DMS153 treated with DMSO at 0.1 percent for 48 hours (cell line): ENCODE data around the gene TEX14.
"Not testable (repeated sequence)": the region's sequence is repeated elsewhere in the genome, so short reads cannot be mapped to it uniquely, and the experiment has no call there.

ENCODE experiments used
- DNase-seq: peaks from one replicate; lab custom pipeline; 2025; ENCODE audit not compliant: unreplicated experiment; lab: John Stamatoyannopoulos, UW

TEX14 gene

DNA sequence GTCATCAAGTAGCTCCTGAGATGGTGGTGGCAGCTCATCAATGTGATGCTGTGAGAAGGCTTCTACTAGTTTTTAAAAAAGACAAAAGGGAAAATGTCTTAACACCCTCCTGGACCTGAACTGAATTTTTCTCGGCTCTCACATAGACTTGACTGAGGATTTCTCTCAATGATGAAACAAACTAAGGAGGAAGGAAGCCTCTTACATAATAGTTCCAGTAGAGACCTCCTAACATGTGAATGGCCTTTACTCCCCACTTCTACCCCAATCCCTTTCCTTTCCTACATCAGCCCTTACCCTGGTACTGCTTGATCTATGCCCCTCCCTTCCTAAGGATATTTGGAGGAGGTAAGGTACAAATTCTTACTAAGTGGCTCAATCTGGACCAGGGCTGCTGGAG lies 122.6 kb downstream of the TEX14 start:
- DNase-seq, result no peak

DNA sequence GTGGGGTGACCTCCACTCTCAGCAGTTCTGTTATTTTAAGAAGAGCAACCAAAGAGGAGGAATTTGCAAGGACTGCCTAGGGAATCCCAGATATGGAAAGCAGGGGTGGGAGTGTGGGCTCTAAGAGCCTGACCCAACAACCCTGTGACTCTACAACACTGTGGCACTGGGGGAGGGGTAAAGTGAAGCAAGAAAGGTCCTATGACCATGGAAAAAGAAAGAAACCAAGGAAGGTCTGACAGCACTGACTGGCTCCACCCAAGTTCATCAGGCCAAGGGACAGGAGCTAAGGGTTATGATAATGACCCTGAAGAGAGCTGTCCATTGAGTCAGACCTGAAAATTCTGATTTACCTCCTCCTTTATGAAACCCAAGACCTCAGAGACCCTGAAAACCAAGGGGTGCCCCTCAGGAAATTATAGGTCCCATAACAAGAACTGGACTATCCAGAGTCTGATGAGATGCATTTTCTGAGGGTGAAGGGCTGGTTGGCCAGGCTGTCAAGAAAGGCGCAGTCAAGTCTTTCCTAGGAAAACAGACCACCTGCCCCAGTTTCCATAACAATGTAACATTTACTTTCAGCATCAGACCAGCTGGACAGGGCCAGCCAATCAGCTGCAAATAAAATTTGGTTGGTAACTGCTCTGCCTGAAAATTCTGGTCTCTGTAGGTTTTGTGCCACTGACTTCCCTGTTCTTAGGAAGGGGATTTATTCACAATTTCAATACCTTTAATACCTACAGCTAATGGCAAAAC lies 123.6 kb downstream of the TEX14 start:
- no peak for DNase-seq

DNA sequence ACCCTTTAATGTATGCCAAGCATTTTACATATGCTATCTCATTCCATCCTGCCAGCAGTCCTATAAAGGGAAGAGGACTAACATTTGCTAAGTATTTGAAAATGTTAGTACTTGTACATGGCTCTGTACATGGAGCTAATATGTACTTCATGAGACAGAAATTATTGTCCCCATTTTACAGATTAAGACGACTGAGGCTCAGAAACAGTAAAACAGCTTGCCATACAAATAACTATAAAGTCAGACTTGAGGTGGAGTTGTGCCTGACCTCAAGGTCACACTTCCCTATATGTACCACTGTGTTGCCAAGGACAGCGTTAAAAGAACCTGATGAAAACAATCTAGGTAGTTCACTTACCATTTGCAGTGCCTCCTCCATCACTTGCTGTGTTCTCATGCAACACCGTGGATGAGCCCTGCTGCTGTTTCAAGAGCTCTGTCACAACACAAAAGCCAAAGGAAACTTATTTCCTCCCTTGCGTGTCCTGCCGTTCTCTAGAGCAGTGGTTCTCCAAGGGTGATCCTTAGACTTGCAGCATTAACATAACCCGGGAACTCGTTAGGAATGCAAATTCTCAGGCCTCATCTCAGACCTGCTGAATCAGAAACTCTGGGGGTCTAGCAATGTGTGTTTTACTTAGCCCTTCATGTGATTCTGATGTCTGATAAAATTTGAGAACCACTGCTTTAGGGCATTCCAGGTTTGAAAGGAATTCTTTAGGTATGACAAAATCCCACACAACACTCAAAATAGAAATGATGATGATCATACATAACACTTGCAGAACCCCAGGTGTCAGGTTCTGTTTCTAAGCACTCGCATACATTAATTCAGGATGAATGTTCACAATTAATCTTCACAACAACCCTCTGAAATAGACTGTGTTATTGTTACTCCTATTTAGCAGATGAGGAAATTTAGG lies 126.2 kb downstream of the TEX14 start:
- DNase-seq, result no peak

DNA sequence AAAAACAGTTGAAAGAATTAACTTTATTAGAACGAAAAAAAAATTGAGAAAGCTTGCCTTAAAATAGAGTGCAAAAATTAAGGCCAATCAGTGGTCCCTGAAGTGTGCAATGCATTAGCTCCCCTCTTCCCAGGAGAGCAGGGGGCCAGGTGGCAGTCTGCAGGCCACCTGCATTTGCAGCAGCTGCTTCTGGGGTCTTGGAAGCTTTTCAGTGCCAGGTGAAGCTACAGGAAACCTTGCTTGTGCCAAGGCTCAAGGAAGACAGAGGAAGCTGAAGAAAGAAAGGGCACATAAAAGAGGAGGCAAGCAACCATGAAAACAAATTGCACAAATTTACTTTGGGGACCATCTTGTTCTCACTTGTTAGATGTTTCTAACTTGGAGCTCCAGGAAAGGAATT lies 126.9 kb downstream of the TEX14 start:
- DNase-seq, result no peak

DNA sequence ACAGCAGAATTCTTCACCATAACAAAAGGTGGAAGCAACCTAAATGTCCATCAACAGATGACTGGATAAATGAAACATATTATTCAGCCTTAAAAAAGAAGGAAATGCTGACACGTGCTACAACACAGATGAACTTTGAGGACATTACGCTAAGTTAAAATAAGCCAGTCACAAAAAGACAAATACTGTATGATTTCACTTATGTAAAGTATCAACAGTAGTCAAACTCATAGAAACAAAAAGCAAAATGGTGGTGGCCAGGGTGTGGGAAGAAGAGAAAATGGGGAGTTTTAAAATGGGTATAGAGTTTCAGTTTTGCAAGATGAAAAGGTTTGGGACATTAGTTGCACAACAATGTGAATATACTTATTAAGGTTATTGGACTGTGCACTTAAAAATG lies 127.6 kb downstream of the TEX14 start:
- DNase-seq, result no peak

DNA sequence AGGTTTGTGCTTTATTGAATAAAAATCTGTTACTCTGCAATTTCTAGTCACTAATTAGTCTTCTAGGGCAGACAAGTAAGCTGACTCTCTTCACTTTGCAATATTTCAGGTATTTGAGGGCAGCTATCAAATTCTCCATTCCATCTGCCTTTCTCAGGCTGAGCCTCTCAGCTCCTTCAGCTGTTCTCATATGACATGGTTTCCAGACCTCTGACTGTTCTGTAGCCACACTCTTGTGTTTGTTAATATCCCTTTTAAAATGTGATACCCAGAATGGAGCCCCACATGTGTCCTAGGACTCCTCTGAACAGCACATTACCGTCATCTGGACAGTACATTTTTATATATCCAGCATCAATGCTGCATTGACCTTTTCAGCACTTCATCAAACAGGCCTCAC lies 131.3 kb downstream of the TEX14 start:
- DNase-seq, result no peak

DNA sequence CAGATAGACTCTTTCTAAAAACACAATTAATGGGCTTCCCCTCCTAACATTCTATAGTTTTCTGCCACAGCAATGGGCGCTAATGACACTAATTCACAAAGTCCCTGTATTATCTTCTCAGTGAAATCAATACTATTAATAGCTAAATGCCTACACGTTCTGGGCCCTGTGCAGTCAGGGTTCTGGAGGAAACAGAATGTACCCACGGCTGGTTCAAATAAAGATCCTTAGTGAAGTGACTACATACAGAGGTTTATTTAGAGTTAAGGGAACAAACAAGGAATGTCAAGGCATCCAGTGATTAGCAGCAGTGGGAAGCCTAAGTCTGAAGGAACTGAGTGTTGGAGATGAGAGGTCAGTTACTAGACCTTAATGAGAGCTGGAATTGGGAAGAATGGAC lies 133.9 kb downstream of the TEX14 start:
- DNase-seq, result no peak

DNA sequence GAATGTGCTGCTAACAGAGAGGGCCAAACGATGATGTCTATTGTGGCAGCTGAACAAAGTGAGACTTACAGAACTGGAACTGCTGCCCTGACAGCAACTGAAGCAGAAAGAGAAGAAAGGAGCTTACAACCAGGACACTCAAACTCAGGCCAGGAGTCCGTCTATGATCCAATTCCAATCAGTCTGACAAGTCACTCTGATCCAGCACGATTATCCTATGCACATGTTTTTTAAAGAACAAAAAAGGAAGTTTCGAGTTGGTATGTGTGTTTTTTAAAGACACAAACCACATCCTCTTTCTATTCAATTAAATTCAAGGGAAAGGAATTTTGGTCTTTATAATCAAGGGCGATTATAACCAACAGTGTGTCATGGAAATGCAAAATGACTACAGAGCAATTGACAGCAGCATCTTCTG lies 135.0 kb downstream of the TEX14 start:
- no peak for DNase-seq

DNA sequence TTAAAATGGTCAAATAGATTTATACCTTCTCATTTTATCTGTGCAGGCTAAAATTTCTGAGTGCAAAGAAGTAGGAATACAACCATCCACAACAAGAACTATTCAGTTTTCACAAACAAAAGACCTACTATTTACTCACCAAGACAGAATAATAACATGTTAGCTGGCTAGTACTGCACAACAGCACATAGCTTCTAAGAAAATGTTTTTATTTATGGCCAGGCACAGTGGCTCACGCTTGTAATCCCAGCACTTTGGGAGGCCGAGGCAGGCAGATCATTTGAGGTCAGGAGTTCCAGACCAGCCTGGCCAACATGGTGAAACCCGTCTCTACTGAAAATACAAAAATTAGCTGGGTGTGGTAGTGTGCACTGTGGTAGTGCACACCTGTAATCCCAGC lies 136.7 kb downstream of the TEX14 start:
- not testable (repeated sequence) for DNase-seq

DNA sequence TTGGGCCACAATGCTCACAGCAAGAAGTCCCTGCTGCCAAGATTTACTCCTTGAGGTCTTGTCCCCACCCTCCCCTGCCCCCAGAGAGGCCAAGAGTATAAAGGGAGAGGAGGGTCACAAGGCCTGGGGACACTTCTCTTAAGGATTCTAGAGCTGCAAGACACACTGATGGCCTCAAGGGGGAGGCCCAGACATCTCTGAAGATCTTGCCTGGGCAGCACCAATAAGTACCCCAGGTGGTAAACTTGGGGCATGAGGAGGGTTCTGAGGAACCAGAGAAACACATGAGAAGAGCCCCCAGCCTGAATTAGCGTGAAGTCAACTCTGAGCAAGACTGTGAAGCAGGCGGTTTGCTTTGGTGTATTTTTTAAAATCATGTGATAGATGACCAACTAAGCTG lies 150.6 kb downstream of the TEX14 start:
- DNase-seq, result no peak

DNA sequence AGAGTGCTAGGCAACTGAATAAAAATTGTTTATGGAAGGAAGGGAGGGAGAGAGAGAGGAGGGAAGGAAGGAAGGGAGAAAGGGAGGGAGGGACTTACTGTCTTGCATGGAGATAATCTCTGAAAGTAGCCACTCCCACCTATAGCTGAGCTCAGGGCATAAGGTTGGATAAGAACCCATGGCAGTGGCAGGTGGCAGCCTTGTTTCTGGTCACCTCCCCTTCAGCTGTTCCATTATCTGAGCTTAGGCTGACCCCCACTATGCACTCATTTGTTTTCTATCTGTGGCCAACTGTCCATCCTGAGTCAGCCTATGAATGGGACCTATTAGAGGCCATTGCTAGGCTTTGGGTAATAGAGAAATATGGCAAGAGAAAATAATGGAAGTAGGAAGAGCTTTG lies 152.1 kb downstream of the TEX14 start:
- DNase-seq, result no peak

DNA sequence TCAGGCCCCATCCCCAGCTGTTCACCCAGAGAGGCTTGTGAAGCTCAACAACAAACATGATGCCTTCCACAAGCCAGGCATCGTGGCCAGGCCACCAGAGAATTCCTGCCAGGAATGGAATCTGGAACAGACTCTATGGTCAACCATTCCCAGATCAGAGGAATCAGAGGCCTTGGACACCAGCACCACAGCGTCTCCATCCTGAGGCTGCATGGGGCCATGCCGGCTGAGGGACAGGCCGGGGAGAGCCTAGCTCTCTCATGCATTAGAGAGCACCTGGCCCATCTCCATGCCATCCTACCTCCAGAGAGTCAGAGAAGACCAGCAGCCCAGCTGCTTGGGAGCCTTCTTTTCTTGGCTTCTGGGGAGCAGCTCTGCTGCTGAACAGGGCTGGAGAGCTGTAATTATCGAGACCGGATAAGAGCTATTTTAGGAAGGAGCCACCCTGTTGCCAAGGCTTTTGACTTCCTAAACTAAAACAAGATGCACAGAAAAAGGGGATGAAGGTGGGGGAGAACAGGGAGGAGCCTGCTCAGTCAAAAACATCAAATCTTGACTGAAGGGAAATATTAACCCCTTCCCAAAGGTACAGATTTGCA lies 152.9 kb downstream of the TEX14 start:
- no peak for DNase-seq

DNA sequence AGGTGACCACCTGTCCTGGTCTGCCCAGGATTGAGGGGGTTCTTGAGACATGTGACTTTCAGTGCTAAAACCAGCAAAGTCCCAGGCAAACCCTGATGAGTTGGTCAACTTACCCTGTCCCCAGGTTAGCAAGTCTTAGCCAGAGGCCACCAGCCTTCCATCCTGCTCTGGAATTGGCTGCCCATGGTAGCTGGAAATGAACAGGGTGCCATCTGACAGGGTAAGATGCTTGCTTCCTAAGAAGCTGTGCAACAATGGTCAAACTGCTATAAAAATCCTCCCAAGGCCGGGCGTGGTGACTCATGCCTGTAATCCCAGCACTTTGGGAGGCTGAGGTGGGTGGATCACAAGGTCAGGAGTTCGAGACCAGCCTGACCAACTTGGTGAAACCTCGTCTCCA lies 154.6 kb downstream of the TEX14 start:
- no peak for DNase-seq

DNA sequence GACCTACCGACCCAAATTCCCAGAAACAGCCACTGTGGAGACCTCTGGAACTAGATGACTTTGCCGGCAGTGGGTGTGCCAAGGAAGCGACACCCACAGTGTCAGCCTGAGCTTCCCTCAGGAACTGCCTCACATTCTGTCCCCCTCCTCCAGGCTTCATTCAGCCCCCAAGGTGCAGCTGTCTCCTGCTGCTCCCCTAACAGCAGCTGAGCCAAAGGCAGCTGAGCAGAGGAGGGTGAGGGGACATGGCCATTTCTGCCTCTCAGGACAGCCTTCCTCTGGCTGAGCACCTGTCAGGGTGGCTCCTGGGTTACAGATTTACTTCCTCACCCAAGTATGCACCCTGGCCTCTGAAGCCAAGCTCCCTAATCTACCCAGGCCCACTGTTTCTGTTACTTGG lies 155.3 kb downstream of the TEX14 start:
- DNase-seq, result no peak

DNA sequence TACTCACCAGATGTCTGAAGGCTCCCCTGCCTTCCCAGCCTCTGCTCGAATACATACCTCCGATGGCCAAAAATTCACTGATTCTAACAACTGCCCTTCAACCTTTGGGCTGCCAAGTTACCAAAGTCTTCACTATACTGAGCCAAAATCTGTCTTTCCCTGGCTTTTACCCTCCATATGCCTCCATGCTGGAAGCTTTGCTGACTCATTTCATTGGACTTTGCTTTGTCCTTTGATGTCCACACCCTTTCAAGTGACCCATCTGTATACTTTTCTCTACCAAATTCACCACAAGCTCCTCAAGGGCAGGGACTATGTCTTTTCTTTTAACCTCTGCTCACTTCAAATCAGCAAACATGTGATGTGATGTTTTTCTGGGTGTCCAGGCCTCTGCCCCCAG lies 156.4 kb downstream of the TEX14 start:
- DNase-seq, result no peak

DNA sequence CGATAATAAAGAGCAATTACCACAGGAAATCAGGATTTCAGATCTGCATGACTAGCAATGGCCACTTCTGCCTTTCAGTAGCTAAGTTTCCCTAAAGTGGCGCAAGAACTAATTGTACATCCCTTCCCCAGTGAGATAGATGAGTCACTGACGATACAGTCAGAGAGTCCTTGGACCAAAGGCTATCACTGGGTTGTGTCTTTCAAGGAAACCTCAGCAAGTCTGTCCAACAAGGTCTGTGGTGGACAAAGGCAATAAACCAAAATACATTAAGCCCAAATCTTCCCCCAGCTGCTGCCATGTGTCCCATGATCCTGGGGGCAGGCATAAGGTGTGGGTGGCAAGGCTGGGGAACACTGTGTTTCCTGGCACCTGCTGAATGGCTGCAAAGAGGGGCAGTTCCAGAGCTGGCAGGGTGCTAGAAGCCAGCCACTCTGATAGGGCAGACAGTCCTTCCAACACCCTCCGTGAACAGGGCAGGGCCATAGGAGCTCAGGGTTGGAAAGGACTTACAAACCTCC lies 156.9 kb downstream of the TEX14 start:
- DNase-seq, result no peak

DNA sequence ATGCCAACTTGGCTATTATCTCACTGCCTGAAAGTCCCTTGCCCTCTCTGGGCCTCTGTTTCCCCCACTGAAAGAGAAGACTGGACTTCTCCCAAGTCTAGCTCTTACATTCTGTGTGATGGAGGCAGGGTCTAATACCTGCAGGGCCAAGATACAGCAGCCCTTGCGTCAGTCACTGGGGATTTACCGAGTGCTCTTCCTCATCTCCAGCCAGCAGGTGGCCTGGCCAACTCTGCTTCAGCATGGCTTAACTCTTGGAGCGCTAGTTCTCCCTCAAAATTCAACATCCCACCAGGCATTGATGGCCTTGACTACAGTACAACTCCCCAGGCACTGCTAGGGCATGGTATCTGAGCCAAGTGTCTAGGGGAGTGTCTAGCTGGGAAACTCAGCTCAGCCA lies 157.5 kb downstream of the TEX14 start:
- no peak for DNase-seq

DNA sequence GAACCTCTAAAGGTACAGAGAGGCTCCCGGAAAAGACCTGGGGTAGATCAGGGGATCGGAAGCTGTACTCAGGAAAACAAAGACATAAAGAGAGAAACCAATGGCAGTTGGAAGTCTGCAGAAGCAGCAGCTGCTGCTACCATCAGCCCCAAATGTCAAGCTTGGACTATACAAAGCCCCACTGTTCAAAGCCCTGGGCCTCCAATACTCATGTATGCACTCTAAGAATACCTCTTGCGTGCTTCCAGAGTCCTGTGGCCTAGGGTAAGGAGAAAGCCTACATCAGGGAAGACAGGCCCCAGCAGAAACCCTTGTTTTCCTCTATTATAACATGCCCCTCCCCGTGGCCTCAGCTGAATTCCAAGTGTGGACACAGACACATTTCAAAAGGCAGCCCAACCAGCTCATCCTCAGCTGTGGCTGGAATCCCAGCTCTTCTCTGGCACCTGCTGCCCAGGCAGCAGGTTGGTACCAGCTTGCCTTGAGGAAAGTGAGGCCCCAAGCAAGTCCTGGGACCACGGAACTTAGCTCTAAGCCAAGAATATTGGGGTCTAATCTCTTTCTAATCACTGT lies 158.1 kb downstream of the TEX14 start:
- no peak for DNase-seq

DNA sequence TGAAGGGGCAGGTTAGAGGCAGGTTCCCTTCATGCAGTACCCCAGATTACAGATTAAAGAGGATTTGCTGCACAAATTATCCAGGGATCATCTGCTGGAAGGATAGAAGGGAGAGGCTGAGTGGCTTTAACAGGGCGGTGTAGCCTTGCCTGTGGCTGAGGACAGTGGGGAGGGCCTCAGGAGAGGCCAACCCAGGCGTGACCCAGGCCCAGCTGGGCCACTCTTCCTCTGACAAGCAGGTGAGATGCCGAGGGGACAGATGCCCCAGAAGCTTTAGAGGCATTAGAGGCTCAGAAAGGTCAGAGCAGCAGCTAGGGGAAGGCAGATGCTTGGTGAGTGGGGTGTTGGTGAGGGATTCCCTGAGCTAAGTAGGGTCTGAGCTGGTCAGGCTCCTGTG lies 159.3 kb downstream of the TEX14 start:
- DNase-seq, result no peak

DNA sequence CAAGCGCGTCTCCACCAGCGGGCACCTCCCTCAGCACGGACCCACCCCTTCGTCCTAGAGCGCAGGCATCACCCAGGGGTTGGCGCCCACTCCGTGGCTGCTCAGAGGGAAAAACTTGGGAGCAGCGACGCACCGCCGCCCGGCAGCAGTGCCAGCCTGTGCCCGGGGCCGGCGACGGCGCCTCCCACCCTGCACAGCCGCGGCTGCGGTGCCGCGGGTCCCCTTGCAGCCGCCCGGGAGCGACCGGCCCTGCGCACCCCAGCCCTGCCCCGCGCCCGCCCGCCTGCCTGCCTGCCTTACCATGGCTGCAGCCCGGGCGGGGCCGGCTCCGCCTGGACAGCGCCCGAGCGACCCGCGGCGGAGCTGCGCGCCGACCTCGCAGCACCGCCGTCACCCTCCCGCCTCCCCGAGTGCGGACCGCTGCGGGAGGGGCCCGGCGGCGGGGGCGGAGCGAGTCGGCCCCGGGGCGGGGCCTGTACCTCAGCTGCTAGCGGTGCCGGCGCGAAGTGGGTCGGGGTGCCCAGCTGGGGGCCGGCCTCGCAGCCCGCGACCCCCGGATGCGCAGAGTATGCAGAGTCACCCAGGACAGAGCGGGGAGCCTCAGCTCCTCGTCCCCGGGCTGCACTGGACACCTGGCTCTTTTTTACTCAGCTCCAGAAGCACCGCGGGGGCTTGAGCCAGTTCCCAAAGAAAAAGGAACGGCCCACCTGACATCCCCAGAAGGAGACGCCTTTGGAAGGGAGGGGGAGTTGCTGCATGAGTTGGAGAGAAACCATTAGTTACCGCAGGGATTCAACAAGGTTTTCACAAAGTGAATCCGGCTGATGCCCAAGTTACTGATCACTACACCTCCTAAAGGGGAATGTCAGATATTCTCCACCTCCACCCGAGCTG lies 159.9 kb downstream of the TEX14 start:
- DNase-seq, result no peak
